HepG2 (cell line): ENCODE measurements around the gene DHRS12.

Experiments
- FOXJ3 ChIP-seq: sonication (generic); formaldehyde crosslinking; IDR thresholded peaks from 2 replicates; pipeline ENCODE4 v1.4.0; 2020; ENCODE audit warnings: missing genetic modification reagents, mild to moderate bottlenecking, borderline replicate concordance
- JUN ChIP-seq: sonication (generic); formaldehyde crosslinking; IDR thresholded peaks from 2 replicates; pipeline ENCODE4 v1.4.0; 2020; ENCODE audit warnings: mild to moderate bottlenecking, missing genetic modification reagents
- NKX3-1 ChIP-seq: sonication (generic); formaldehyde crosslinking; IDR thresholded peaks from 2 replicates; pipeline ENCODE4 v1.5.0; 2020; ENCODE audit warnings: missing genetic modification reagents
- PITX1 ChIP-seq: sonication (generic); formaldehyde crosslinking; IDR thresholded peaks from 2 replicates; pipeline ENCODE4 v1.5.1; 2020; ENCODE audit warnings: mild to moderate bottlenecking, missing genetic modification reagents
- RAD21 ChIP-seq: fragments of 450-650 bp; formaldehyde crosslinking; IDR thresholded peaks from 2 replicates; pipeline ENCODE4 v1.5.0; 2020; ENCODE audit warnings: mild to moderate bottlenecking
- RELA ChIP-seq: sonication (generic); formaldehyde crosslinking; IDR thresholded peaks from 2 replicates; pipeline ENCODE4 v1.4.0; 2020; ENCODE audit warnings: missing genetic modification reagents
- RNF219 ChIP-seq: sonication (generic); formaldehyde crosslinking; IDR thresholded peaks from 2 replicates; pipeline ENCODE4 v1.5.0; 2020; ENCODE audit warnings: mild to moderate bottlenecking, missing genetic modification reagents
- SETDB1 ChIP-seq: sonication (generic); formaldehyde crosslinking; IDR thresholded peaks from 2 replicates; pipeline ENCODE4 v1.5.1; 2020; ENCODE audit warnings: missing genetic modification reagents, mild to moderate bottlenecking, borderline replicate concordance
- SP5 ChIP-seq: IDR thresholded peaks from 2 replicates; pipeline ENCODE4 v1.6.1; 2016; ENCODE audit warnings: low read depth, borderline replicate concordance
- TBP ChIP-seq: sonication (generic); formaldehyde crosslinking; IDR thresholded peaks from 2 replicates; pipeline ENCODE4 v1.5.0; 2020; ENCODE audit warnings: missing genetic modification reagents
- ZBTB37 ChIP-seq: sonication (generic); formaldehyde crosslinking; IDR thresholded peaks from 2 replicates; pipeline ENCODE4 v1.4.0; 2020; ENCODE audit warnings: mild to moderate bottlenecking, missing genetic modification reagents
- ZFX ChIP-seq: sonication (generic); formaldehyde crosslinking; IDR thresholded peaks from 2 replicates; pipeline ENCODE4 v1.4.0; 2020; ENCODE audit warnings: mild to moderate bottlenecking, low read depth, missing genetic modification reagents, moderate library complexity
- ZNF614 ChIP-seq: IDR thresholded peaks from 2 replicates; pipeline ENCODE4 v1.6.1; 2018; ENCODE audit warnings: missing biosample characterization, missing genetic modification reagents, inconsistent platforms, borderline replicate concordance

- TF ChIP-seq SP5 (CRISPR knock-in tag) (no peak), JUN (CRISPR knock-in tag) (no peak), RNF219 (CRISPR knock-in tag) (no peak), RELA (CRISPR knock-in tag) (no peak), SETDB1 (no peak), ZFX (CRISPR knock-in tag) (no peak), NKX3-1 (CRISPR knock-in tag) (no peak), RAD21 (no peak), ZBTB37 (CRISPR knock-in tag) (no peak), FOXJ3 (CRISPR knock-in tag) (no peak), TBP (no peak), PITX1 (CRISPR knock-in tag) (no peak), ZNF614 (CRISPR knock-in tag) (no peak)
Observed at GRCh38 chr13:51780099-51780498, 23.9 kb downstream of the DHRS12 start.
